H9 (cell line): ENCODE results near the gene TMEM273. TPM values are rescaled to one million over a fixed set of nuclear protein-coding genes. Genes with fewer than 3 reads are reported as not detected.

Source experiments
- DNase-seq: peaks from one replicate; pipeline ENCODE4 v3.0.0-alpha.2; 2017
- H2AFZ ChIP-seq: one replicate; pipeline ENCODE4 v1.6.1; 2013; ENCODE audit warnings: mild to moderate bottlenecking, low read length, control low read depth, moderate library complexity
- H2AK5ac ChIP-seq: 2 replicates; pipeline ENCODE4 v1.6.1; 2013; ENCODE audit warnings: low read length, control low read depth, mixed read lengths; ENCODE audit not compliant: insufficient read length
- H2BK120ac ChIP-seq: one replicate; pipeline ENCODE4 v1.6.1; 2013; ENCODE audit warnings: low read depth, mild to moderate bottlenecking, low read length, control low read depth, inconsistent platforms; ENCODE audit not compliant: poor library complexity, severe bottlenecking
- H2BK12ac ChIP-seq: 2 replicates; pipeline ENCODE4 v1.6.1; 2013; ENCODE audit warnings: low read length, control low read depth, mixed read lengths, low read depth; ENCODE audit not compliant: insufficient read length
- H2BK15ac ChIP-seq: 2 replicates; pipeline ENCODE4 v1.6.1; 2013; ENCODE audit warnings: low read depth, low read length, control low read depth
- H2BK20ac ChIP-seq: one replicate; pipeline ENCODE4 v1.6.1; 2013; ENCODE audit warnings: low read depth, mild to moderate bottlenecking, low read length, control low read depth, inconsistent platforms; ENCODE audit not compliant: poor library complexity, severe bottlenecking
- H2BK5ac ChIP-seq: 2 replicates; pipeline ENCODE4 v1.6.1; 2013; ENCODE audit warnings: low read length, control low read depth, mixed read lengths; ENCODE audit not compliant: insufficient read length
- H3K14ac ChIP-seq: 2 replicates; pipeline ENCODE4 v1.6.1; 2013; ENCODE audit warnings: low read length, control low read depth; ENCODE audit not compliant: insufficient read depth
- H3K18ac ChIP-seq: 2 replicates; pipeline ENCODE4 v1.6.1; 2013; ENCODE audit warnings: low read depth, mild to moderate bottlenecking, mixed read lengths, low read length, control low read depth; ENCODE audit not compliant: insufficient read length
- H3K23ac ChIP-seq: 2 replicates; pipeline ENCODE4 v1.6.1; 2013; ENCODE audit warnings: low read length, control low read depth, mixed read lengths, low read depth; ENCODE audit not compliant: insufficient read length
- H3K23me2 ChIP-seq: 2 replicates; pipeline ENCODE4 v1.6.1; 2013; ENCODE audit warnings: low read depth, mild to moderate bottlenecking, mixed read lengths, low read length, control low read depth; ENCODE audit not compliant: insufficient read length, poor library complexity, severe bottlenecking
- H3K27ac ChIP-seq: 2 replicates; pipeline ENCODE4 v1.5.1; 2013; ENCODE audit warnings: low read length, control low read depth, mixed read lengths, low read depth; ENCODE audit not compliant: insufficient read length
- H3K27me3 ChIP-seq: 2 replicates; pipeline ENCODE4 v1.6.1; 2013; ENCODE audit warnings: low read length, control low read depth, inconsistent platforms; ENCODE audit not compliant: insufficient read depth
- H3K4ac ChIP-seq: 2 replicates; pipeline ENCODE4 v1.6.1; 2013; ENCODE audit warnings: low read depth, mild to moderate bottlenecking, control low read depth, inconsistent platforms, low read length, moderate library complexity
- H3K4me1 ChIP-seq: 2 replicates; pipeline ENCODE4 v1.6.1; 2013; ENCODE audit warnings: low read length, control low read depth, inconsistent platforms; ENCODE audit not compliant: insufficient read depth
- H3K4me2 ChIP-seq: 2 replicates; pipeline ENCODE4 v1.6.1; 2013; ENCODE audit warnings: low read length, control low read depth, mixed read lengths; ENCODE audit not compliant: insufficient read length, insufficient read depth
- H3K56ac ChIP-seq: 2 replicates; pipeline ENCODE4 v1.6.1; 2013; ENCODE audit warnings: low read depth, mild to moderate bottlenecking, mixed read lengths, low read length, control low read depth; ENCODE audit not compliant: insufficient read length
- H3K79me1 ChIP-seq: 2 replicates; pipeline ENCODE4 v1.6.1; 2013; ENCODE audit warnings: low read depth, mild to moderate bottlenecking, moderate library complexity, low read length, control low read depth, inconsistent platforms; ENCODE audit not compliant: insufficient read depth, poor library complexity, severe bottlenecking
- H3K79me2 ChIP-seq: 2 replicates; pipeline ENCODE4 v1.6.1; 2013; ENCODE audit warnings: low read length, control low read depth, inconsistent platforms; ENCODE audit not compliant: insufficient read depth
- H3K9ac ChIP-seq: 2 replicates; pipeline ENCODE4 v1.6.1; 2013; ENCODE audit warnings: low read length, control low read depth, mixed read lengths; ENCODE audit not compliant: insufficient read length; ENCODE audit errors: extremely low read depth
- H3K9me3 ChIP-seq: one replicate; pipeline ENCODE4 v1.6.1; 2013; ENCODE audit warnings: low read depth, low read length, inconsistent platforms; ENCODE audit not compliant: control insufficient read depth
- H3T11ph ChIP-seq: one replicate; pipeline ENCODE4 v1.6.1; 2013; ENCODE audit warnings: mild to moderate bottlenecking, low read length, control low read depth, inconsistent platforms
- H4K20me1 ChIP-seq: one replicate; pipeline ENCODE4 v1.6.1; 2013; ENCODE audit not compliant: control insufficient read depth, insufficient read length, insufficient read depth
- H4K5ac ChIP-seq: 2 replicates; pipeline ENCODE4 v1.6.1; 2013; ENCODE audit warnings: low read depth, mild to moderate bottlenecking, mixed read lengths, low read length, control low read depth; ENCODE audit not compliant: insufficient read length
- H4K8ac ChIP-seq: replicated peaks from 2 replicates; pipeline ENCODE4 v1.6.1; 2013; ENCODE audit warnings: low read length, control low read depth, mixed read lengths, low read depth; ENCODE audit not compliant: insufficient read length
- H4K91ac ChIP-seq: 2 replicates; pipeline ENCODE4 v1.6.1; 2013; ENCODE audit warnings: low read depth, mild to moderate bottlenecking, moderate library complexity, mixed read lengths, low read length, control low read depth; ENCODE audit not compliant: insufficient read length
- H3K27ac Mint-ChIP-seq, 3 experiments: 2 replicates in 2 of 3; 3 replicates in 1 of 3; pipeline ENCODE4 v1.8.0; 2020 to 2021; ENCODE audit warnings: mixed read lengths in 3 of 3, mild to moderate bottlenecking in 1 of 3, moderate library complexity in 1 of 3
- H3K27me3 Mint-ChIP-seq: 2 replicates; pipeline ENCODE4 v1.8.0; 2021; ENCODE audit warnings: low read depth, mild to moderate bottlenecking, moderate library complexity, mixed read lengths
- H3K36me3 Mint-ChIP-seq, 3 experiments: 2 replicates in 2 of 3; 3 replicates in 1 of 3; pipeline ENCODE4 v1.8.0; 2020 to 2021; ENCODE audit warnings: low read depth in 3 of 3, mixed read lengths in 3 of 3; ENCODE audit not compliant: insufficient read depth in 1 of 3
- H3K4me1 Mint-ChIP-seq, 2 experiments: 2 replicates each; pipeline ENCODE4 v1.8.0; 2020; ENCODE audit warnings: mixed read lengths in 2 of 2
- H3K4me3 Mint-ChIP-seq, 2 experiments: 2 replicates in 1 of 2; 3 replicates in 1 of 2; pipeline ENCODE4 v1.8.0; 2020 to 2021; ENCODE audit warnings: mild to moderate bottlenecking in 2 of 2, mixed read lengths in 2 of 2, moderate library complexity in 1 of 2
- H3K9me3 Mint-ChIP-seq, 2 experiments: 2 replicates in 1 of 2; 3 replicates in 1 of 2; pipeline ENCODE4 v1.8.0; 2020; ENCODE audit warnings: mild to moderate bottlenecking in 2 of 2, mixed read lengths in 2 of 2, moderate library complexity in 1 of 2
- WGBS: extraction: QIAGEN DNeasy Blood & Tissue Kit; methylation state at CpG from one replicate; pipeline ENCODE4 v1.1.7; 2013; ENCODE audit warnings: missing lambda C conversion rate, low lambda C conversion rate, mixed read lengths; ENCODE audit not compliant: insufficient read length; ENCODE audit errors: extremely low coverage; 5-methylcytosine and 5-hydroxymethylcytosine counted together
- total RNA-seq: library from RNA; stranded (reverse); gene quantifications from 2 replicates; pipeline ENCODE4 v1.2.1, GENCODE V29; 2021
- TF ChIP-seq, protein P1 (sequence below): fragments of 200-600 bp; sonication (generic); conservative IDR thresholded peaks from 3 replicates; pipeline ENCODE4 v1.8.0; 2021; ENCODE audit warnings: antibody characterized with exemption, mild to moderate bottlenecking

Gene TMEM273
- total RNA-seq, 1 experiment from 2014 or later, result not detected

DNA sequence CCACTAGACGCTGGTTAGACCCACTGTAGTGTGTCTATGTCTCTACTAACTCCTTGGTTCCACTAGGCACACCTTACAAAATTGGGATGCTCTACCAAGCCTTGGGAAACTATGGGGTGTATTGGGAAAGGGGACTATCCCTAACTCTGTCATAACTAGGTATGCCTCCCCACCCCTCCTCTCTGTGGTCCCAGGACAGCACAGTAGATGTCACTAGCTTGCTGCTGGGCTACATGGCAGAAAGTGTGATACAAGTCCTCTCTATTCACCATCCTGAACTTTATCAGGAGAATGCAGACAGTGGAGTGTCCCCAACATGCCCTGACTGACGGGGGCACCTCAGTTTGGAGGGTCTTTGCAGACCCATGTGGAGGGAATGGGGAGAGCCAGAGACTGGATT is 30.3 kb upstream of the TMEM273 start:
- no peaks in the 10 kb centered on the region for H3K9me3 ChIP-seq
- H4K5ac ChIP-seq, result no peak overlapping the region
- H3K4me1 ChIP-seq, result no peaks in the 10 kb centered on the region
- H4K8ac ChIP-seq, result no peak overlapping the region
- no peak overlapping the region for H4K91ac ChIP-seq
- no peaks in the 10 kb centered on the region for H3K23me2 ChIP-seq
- H3K79me1 ChIP-seq, result no peaks in the 10 kb centered on the region
- H3K27ac Mint-ChIP-seq, result no peak overlapping the region
- H3K23ac ChIP-seq, result no peak overlapping the region
- H2BK120ac ChIP-seq, result no peak overlapping the region
- peaks cover 0 to 4% of the 10 kb centered on the region in 2 experiments; a peak in 1 of 4 replicates for H3K4me1 Mint-ChIP-seq
- H3K56ac ChIP-seq, result no peak overlapping the region
- H2BK20ac ChIP-seq, result no peak overlapping the region
- H2AK5ac ChIP-seq, result no peak overlapping the region
- H3K27me3 ChIP-seq, result no peaks in the 10 kb centered on the region
- no peak overlapping the region for H2BK12ac ChIP-seq
- DNase-seq, result no peak
- H3T11ph ChIP-seq, result no peak overlapping the region
- H3K27ac ChIP-seq, result no peak overlapping the region
- no CpG with 5 or more reads among the region's 2 CpGs for WGBS
- H3K27me3 Mint-ChIP-seq, result peaks cover 32% of the 10 kb centered on the region
- H3K4me2 ChIP-seq, result no peak overlapping the region
- no peaks in the 10 kb centered on the region for H3K79me2 ChIP-seq
- no peak overlapping the region for H2AFZ ChIP-seq
- no peak overlapping the region for H3K4ac ChIP-seq
- H2BK5ac ChIP-seq, result no peak overlapping the region
- no peak overlapping the region for H3K14ac ChIP-seq
- TF ChIP-seq, protein P1, sequence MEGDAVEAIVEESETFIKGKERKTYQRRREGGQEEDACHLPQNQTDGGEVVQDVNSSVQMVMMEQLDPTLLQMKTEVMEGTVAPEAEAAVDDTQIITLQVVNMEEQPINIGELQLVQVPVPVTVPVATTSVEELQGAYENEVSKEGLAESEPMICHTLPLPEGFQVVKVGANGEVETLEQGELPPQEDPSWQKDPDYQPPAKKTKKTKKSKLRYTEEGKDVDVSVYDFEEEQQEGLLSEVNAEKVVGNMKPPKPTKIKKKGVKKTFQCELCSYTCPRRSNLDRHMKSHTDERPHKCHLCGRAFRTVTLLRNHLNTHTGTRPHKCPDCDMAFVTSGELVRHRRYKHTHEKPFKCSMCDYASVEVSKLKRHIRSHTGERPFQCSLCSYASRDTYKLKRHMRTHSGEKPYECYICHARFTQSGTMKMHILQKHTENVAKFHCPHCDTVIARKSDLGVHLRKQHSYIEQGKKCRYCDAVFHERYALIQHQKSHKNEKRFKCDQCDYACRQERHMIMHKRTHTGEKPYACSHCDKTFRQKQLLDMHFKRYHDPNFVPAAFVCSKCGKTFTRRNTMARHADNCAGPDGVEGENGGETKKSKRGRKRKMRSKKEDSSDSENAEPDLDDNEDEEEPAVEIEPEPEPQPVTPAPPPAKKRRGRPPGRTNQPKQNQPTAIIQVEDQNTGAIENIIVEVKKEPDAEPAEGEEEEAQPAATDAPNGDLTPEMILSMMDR, result no peak
- H3K9ac ChIP-seq, result no peak overlapping the region
- no peak overlapping the region for H3K4me3 Mint-ChIP-seq
- peaks cover 2 to 3% of the 10 kb centered on the region in 2 experiments; a peak in 2 of 5 replicates for H3K9me3 Mint-ChIP-seq
- no peaks in the 10 kb centered on the region for H4K20me1 ChIP-seq
- H2BK15ac ChIP-seq, result no peak overlapping the region
- no peaks in the 10 kb centered on the region for H3K36me3 Mint-ChIP-seq
- H3K18ac ChIP-seq, result no peak overlapping the region
